ENCODE data around the gene CRYAA. TPM values are rescaled to one million over a fixed set of nuclear protein-coding genes. Genes with fewer than 3 reads are reported as not detected.

Gene CRYAA
- total RNA-seq, 1 experiment from 2014 or later, result not detected

- no peak for TF ChIP-seq ATF1 (CRISPR knock-in tag; IDR thresholded peaks at IDR 0.05)
- TF ChIP-seq ZNF416 (CRISPR knock-in tag; IDR thresholded peaks at IDR 0.05), result no peak
- TF ChIP-seq ZNF423 (CRISPR knock-in tag; IDR thresholded peaks at IDR 0.05), result no peak
- no peak for TF ChIP-seq ZNF512 (CRISPR knock-in tag; IDR thresholded peaks at IDR 0.05; ENCODE audit: borderline replicate concordance)
- TF ChIP-seq MXD4 (CRISPR knock-in tag; IDR thresholded peaks at IDR 0.05; ENCODE audit: borderline replicate concordance), result no peak
- TF ChIP-seq JUN (CRISPR knock-in tag; IDR thresholded peaks at IDR 0.05), result no peak
These were observed 21.1 kb downstream of the CRYAA start (continued) for GRCh38 chr21:43189936-43190335.

GRCh38 chr21:43190544-43190943, 21.7 kb downstream of the CRYAA start:
- ATAC-seq, result no peak
- CTCF ChIA-PET, result no interaction called here
- POLR2A ChIA-PET, result no interaction called here
- Mint-ChIP-seq H3K27ac (no peak overlapping the region), H3K4me1 (peaks cover 11% of the 10 kb centered on the region), H3K36me3 (no peaks in the 10 kb centered on the region), H3K27me3 (ENCODE audit: low read depth) (peaks cover 2% of the 10 kb centered on the region; the same call in 1 of the 2 replicates), H3K4me3 (no peak overlapping the region), H3K9me3 (peaks cover 11% of the 10 kb centered on the region)
- DNase-seq (ENCODE audit: low spot score), result peak; percentile 12
- no peak for TF ChIP-seq STAT6 (CRISPR knock-in tag; conservative IDR thresholded peaks at IDR 0.05; ENCODE audit: low read depth)
- no peak for TF ChIP-seq MXD4 (CRISPR knock-in tag; IDR thresholded peaks at IDR 0.05; ENCODE audit: borderline replicate concordance)
- TF ChIP-seq ZNF281 (CRISPR knock-in tag; IDR thresholded peaks at IDR 0.05), result no peak
- TF ChIP-seq ZNF121 (CRISPR knock-in tag; IDR thresholded peaks at IDR 0.05), result no peak
- TF ChIP-seq NR3C1 (CRISPR knock-in tag; conservative IDR thresholded peaks at IDR 0.05; ENCODE audit: low read depth), result no peak
- no peak for TF ChIP-seq ZBTB43 (CRISPR knock-in tag; IDR thresholded peaks at IDR 0.05)

GRCh38 chr21:43190951-43191350, 22.1 kb downstream of the CRYAA start:
- DNase-seq (ENCODE audit: low spot score), result no peak
- peaks cover 14% of the 10 kb centered on the region for H3K4me1 Mint-ChIP-seq

More at GRCh38 chr21:43190951-43191350, 22.1 kb downstream of the CRYAA start:
- CTCF ChIA-PET, result no interaction called here
- Mint-ChIP-seq H3K27me3 (ENCODE audit: low read depth) (peaks cover 2% of the 10 kb centered on the region; the same call in 1 of the 2 replicates), H3K27ac (no peak overlapping the region), H3K4me3 (no peak overlapping the region), H3K36me3 (no peaks in the 10 kb centered on the region), H3K9me3 (peaks cover 11% of the 10 kb centered on the region)
- TF ChIP-seq ATF3 (CRISPR knock-in tag; conservative IDR thresholded peaks at IDR 0.05), result no peak
- TF ChIP-seq IRF1 (CRISPR knock-in tag; IDR thresholded peaks at IDR 0.05), result no peak
- no peak for TF ChIP-seq FOXP1 (CRISPR knock-in tag; IDR thresholded peaks at IDR 0.05; ENCODE audit: borderline replicate concordance)
- no peak for TF ChIP-seq FOXP4 (CRISPR knock-in tag; IDR thresholded peaks at IDR 0.05)
- POLR2A ChIA-PET, result no interaction called here
- ATAC-seq, result no peak

All from WTC11 (cell line).